Adrenal gland (tissue), 5 donors: ENCODE measurements around the gene KCNAB2.

Experiments used
- POLR2A ChIP-seq, 2 donors: fragments of 450-650 bp; IDR thresholded peaks; one replicate each; pipeline ENCODE4 v1.6.1; 2017; ENCODE audit warnings: antibody characterized with exemption in 2 of 2, mild to moderate bottlenecking in 2 of 2, moderate library complexity in 1 of 2
- TF ChIP-seq, protein P1 (sequence below), 6 experiments: fragments of 450-650 bp in 4 of 6; fragments of 200-600 bp in 2 of 6; sonication (generic) in 1 of 6; IDR thresholded peaks; 1 replicate in 5 of 6; 2 replicates in 1 of 6; pipeline versions ENCODE4 v1.5.1 to v1.8.0; 2016 to 2021; ENCODE audit warnings: antibody characterized with exemption in 6 of 6, mild to moderate bottlenecking in 2 of 6, moderate library complexity in 1 of 6
- donor health status: DM: no; HTN: no; CAD: no.

- TF ChIP-seq, protein P1, sequence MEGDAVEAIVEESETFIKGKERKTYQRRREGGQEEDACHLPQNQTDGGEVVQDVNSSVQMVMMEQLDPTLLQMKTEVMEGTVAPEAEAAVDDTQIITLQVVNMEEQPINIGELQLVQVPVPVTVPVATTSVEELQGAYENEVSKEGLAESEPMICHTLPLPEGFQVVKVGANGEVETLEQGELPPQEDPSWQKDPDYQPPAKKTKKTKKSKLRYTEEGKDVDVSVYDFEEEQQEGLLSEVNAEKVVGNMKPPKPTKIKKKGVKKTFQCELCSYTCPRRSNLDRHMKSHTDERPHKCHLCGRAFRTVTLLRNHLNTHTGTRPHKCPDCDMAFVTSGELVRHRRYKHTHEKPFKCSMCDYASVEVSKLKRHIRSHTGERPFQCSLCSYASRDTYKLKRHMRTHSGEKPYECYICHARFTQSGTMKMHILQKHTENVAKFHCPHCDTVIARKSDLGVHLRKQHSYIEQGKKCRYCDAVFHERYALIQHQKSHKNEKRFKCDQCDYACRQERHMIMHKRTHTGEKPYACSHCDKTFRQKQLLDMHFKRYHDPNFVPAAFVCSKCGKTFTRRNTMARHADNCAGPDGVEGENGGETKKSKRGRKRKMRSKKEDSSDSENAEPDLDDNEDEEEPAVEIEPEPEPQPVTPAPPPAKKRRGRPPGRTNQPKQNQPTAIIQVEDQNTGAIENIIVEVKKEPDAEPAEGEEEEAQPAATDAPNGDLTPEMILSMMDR (IDR thresholded peaks at IDR 0.05), result no peak
- TF ChIP-seq POLR2A (IDR thresholded peaks at IDR 0.05), result no peak
Observed at GRCh38 chr1:6057170-6057845, 11.6 kb downstream of the KCNAB2 start.
